ENCODE measurements around the gene CPN2. TPM values are rescaled to one million over a fixed set of nuclear protein-coding genes. Genes with fewer than 3 reads are reported as not detected.

CPN2 gene
- polyA plus RNA-seq, 6 donors from 2014 or later = not detected

GRCh38 chr3:194377708-194378107 is 26.6 kb upstream of the CPN2 start:
- ATAC-seq (ENCODE audit: low read depth in 2 of 2) (no peak), DNase-seq (no peak)
- Mint-ChIP-seq H3K27ac (no peak overlapping the region), H3K36me3 (no peaks in the 10 kb centered on the region), H3K27me3 (peaks cover 36 to 69% (median 56%) of the 10 kb centered on the region in 3 donors), H3K9me3 (peaks cover 0 to 2% (median 0%) of the 10 kb centered on the region in 7 donors), H3K4me1 (no peaks in the 10 kb centered on the region), H3K4me3 (no peak overlapping the region)

- Mint-ChIP-seq H3K9me3 (peaks cover 0 to 2% (median 0%) of the 10 kb centered on the region in 7 donors), H3K4me1 (no peaks in the 10 kb centered on the region), H3K27me3 (peaks cover 43 to 76% (median 61%) of the 10 kb centered on the region in 3 donors), H3K27ac (no peak overlapping the region), H3K36me3 (no peaks in the 10 kb centered on the region), H3K4me3 (peak overlapping the region in 1 of 8 donors; percentile 30)
- no peak for ATAC-seq (ENCODE audit: low read depth in 2 of 2)
- DNase-seq = no peak
Measured at GRCh38 chr3:194376241-194376560, 25.1 kb upstream of the CPN2 start.

- DNase-seq = no peak
- H3K27ac Mint-ChIP-seq = no peak overlapping the region
- H3K9me3 Mint-ChIP-seq = peaks cover 0 to 2% (median 0%) of the 10 kb centered on the region in 7 donors
- no peak overlapping the region for H3K4me3 Mint-ChIP-seq
- H3K36me3 Mint-ChIP-seq = no peaks in the 10 kb centered on the region
- H3K27me3 Mint-ChIP-seq = peaks cover 43 to 80% (median 66%) of the 10 kb centered on the region in 3 donors
- H3K4me1 Mint-ChIP-seq = no peaks in the 10 kb centered on the region
- ATAC-seq (ENCODE audit: low read depth in 2 of 2) = no peak
Measured at GRCh38 chr3:194375473-194376240, 24.5 kb upstream of the CPN2 start.

GRCh38 chr3:194374935-194375334 is 23.8 kb upstream of the CPN2 start:
- Mint-ChIP-seq H3K27me3 (peaks cover 37 to 80% (median 66%) of the 10 kb centered on the region in 3 donors), H3K4me3 (no peak overlapping the region), H3K4me1 (no peaks in the 10 kb centered on the region), H3K9me3 (peaks cover 0 to 2% (median 0%) of the 10 kb centered on the region in 7 donors), H3K36me3 (no peaks in the 10 kb centered on the region), H3K27ac (no peak overlapping the region)
- DNase-seq (no peak), ATAC-seq (ENCODE audit: low read depth in 2 of 2) (no peak)

- H3K27me3 Mint-ChIP-seq = peaks cover 36 to 85% (median 72%) of the 10 kb centered on the region in 3 donors
- H3K4me3 Mint-ChIP-seq = no peak overlapping the region
- ATAC-seq (ENCODE audit: low read depth in 2 of 2) = no peak
Measured at GRCh38 chr3:194373899-194374298, 22.8 kb upstream of the CPN2 start.

GRCh38 chr3:194373028-194373427 is 21.9 kb upstream of the CPN2 start:
- Mint-ChIP-seq H3K27ac (no peak overlapping the region), H3K36me3 (no peaks in the 10 kb centered on the region), H3K4me3 (no peak overlapping the region), H3K9me3 (no peaks in the 10 kb centered on the region), H3K27me3 (peaks cover 40 to 85% (median 72%) of the 10 kb centered on the region in 3 donors), H3K4me1 (peaks cover 0 to 2% (median 0%) of the 10 kb centered on the region in 3 donors)
- no peak for DNase-seq
- ATAC-seq (ENCODE audit: low read depth in 2 of 2) = no peak

More at GRCh38 chr3:194373899-194374298, 22.8 kb upstream of the CPN2 start:
- Mint-ChIP-seq H3K4me1 (peaks cover 0 to 1% (median 0%) of the 10 kb centered on the region in 3 donors), H3K27ac (no peak overlapping the region), H3K9me3 (peaks cover 0 to 2% (median 0%) of the 10 kb centered on the region in 7 donors), H3K36me3 (no peaks in the 10 kb centered on the region)
- no peak for DNase-seq

- H3K4me3 Mint-ChIP-seq = no peak overlapping the region
- H3K27me3 Mint-ChIP-seq = peaks cover 42 to 82% (median 79%) of the 10 kb centered on the region in 3 donors
- DNase-seq = no peak
- H3K27ac Mint-ChIP-seq = no peak overlapping the region
- no peak for ATAC-seq (ENCODE audit: low read depth in 2 of 2)
- no peaks in the 10 kb centered on the region for H3K9me3 Mint-ChIP-seq
- H3K36me3 Mint-ChIP-seq = no peaks in the 10 kb centered on the region
- H3K4me1 Mint-ChIP-seq = peaks cover 0 to 2% (median 0%) of the 10 kb centered on the region in 3 donors
Measured at GRCh38 chr3:194370753-194371152, 19.6 kb upstream of the CPN2 start.

GRCh38 chr3:194369522-194370279 is 18.6 kb upstream of the CPN2 start, which contains the start of gene LRRC15:
TSS of gene LRRC15 (minus strand) at chr3:194369743. CDS start at chr3:194361043, 8,700 bp downstream.
- H3K27ac Mint-ChIP-seq = no peak within 1 kb of the TSS
- H3K27me3 Mint-ChIP-seq = peaks cover 33 to 73% (median 71%) of the 10 kb centered on the region in 3 donors
- H3K9me3 Mint-ChIP-seq = no peaks in the 10 kb centered on the region
- no peak within 1 kb of the TSS for H3K4me3 Mint-ChIP-seq
- DNase-seq (no peak), ATAC-seq (ENCODE audit: low read depth in 2 of 2) (no peak)
- H3K4me1 Mint-ChIP-seq = peaks cover 0 to 2% (median 0%) of the 10 kb centered on the region in 3 donors
- H3K36me3 Mint-ChIP-seq = no peaks in the 10 kb centered on the region

- Mint-ChIP-seq H3K4me3 (no peak overlapping the region), H3K4me1 (peaks cover 0 to 2% (median 0%) of the 10 kb centered on the region in 3 donors), H3K36me3 (no peaks in the 10 kb centered on the region), H3K9me3 (no peaks in the 10 kb centered on the region), H3K27ac (no peak overlapping the region), H3K27me3 (peaks cover 27 to 69% (median 68%) of the 10 kb centered on the region in 3 donors)
- DNase-seq (no peak), ATAC-seq (ENCODE audit: low read depth in 2 of 2) (no peak)
Measured at GRCh38 chr3:194368918-194369317, 17.8 kb upstream of the CPN2 start.

GRCh38 chr3:194367992-194368841 is 17.1 kb upstream of the CPN2 start:
- Mint-ChIP-seq H3K36me3 (no peaks in the 10 kb centered on the region), H3K4me1 (peaks cover 0 to 2% (median 0%) of the 10 kb centered on the region in 3 donors), H3K27ac (peak overlapping the region in 1 of 6 donors; percentile 8), H3K4me3 (no peak overlapping the region), H3K9me3 (no peaks in the 10 kb centered on the region), H3K27me3 (peaks cover 21 to 69% (median 61%) of the 10 kb centered on the region in 3 donors)
- ATAC-seq (ENCODE audit: low read depth in 2 of 2) = peak; percentile 30 to 43
- DNase-seq = no peak

- Mint-ChIP-seq H3K27ac (no peak overlapping the region), H3K9me3 (no peaks in the 10 kb centered on the region), H3K36me3 (no peaks in the 10 kb centered on the region), H3K27me3 (peaks cover 19 to 54% (median 51%) of the 10 kb centered on the region in 3 donors), H3K4me3 (peak overlapping the region in 1 of 8 donors; percentile 29), H3K4me1 (peaks cover 0 to 2% (median 0%) of the 10 kb centered on the region in 3 donors)
- no peak for DNase-seq
- no peak for ATAC-seq (ENCODE audit: low read depth in 2 of 2)
Measured at GRCh38 chr3:194365978-194366490, 14.9 kb upstream of the CPN2 start.

- Mint-ChIP-seq H3K36me3 (no peaks in the 10 kb centered on the region), H3K9me3 (no peaks in the 10 kb centered on the region), H3K4me1 (peaks cover 0 to 2% (median 0%) of the 10 kb centered on the region in 3 donors), H3K4me3 (no peak overlapping the region), H3K27me3 (peaks cover 20 to 49% (median 48%) of the 10 kb centered on the region in 3 donors), H3K27ac (peak overlapping the region in 1 of 6 donors; percentile 88)
- ATAC-seq (ENCODE audit: low read depth in 2 of 2) = no peak
- DNase-seq = no peak
Measured at GRCh38 chr3:194365526-194365925, 14.4 kb upstream of the CPN2 start.
